Smooth muscle cell of trachea (primary cell): ENCODE measurements around the gene ZNF511. TPM values are rescaled to one million over a fixed set of nuclear protein-coding genes. Genes with fewer than 3 reads are reported as not detected.

Experiments
- total RNA-seq: library from RNA; depleted of rRNA; stranded (reverse); fragments of >200 nt; gene quantifications from 2 replicates; pipeline ENCODE4 v1.2.1, GENCODE V29; 2014

The ZNF511 gene, protein sequence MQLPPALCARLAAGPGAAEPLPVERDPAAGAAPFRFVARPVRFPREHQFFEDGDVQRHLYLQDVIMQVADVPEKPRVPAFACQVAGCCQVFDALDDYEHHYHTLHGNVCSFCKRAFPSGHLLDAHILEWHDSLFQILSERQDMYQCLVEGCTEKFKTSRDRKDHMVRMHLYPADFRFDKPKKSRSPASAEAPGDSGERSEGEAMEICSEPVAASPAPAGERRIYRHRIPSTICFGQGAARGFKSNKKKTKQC
- total RNA-seq: 23.7 and 29.3 TPM in 2 replicates

DNA sequence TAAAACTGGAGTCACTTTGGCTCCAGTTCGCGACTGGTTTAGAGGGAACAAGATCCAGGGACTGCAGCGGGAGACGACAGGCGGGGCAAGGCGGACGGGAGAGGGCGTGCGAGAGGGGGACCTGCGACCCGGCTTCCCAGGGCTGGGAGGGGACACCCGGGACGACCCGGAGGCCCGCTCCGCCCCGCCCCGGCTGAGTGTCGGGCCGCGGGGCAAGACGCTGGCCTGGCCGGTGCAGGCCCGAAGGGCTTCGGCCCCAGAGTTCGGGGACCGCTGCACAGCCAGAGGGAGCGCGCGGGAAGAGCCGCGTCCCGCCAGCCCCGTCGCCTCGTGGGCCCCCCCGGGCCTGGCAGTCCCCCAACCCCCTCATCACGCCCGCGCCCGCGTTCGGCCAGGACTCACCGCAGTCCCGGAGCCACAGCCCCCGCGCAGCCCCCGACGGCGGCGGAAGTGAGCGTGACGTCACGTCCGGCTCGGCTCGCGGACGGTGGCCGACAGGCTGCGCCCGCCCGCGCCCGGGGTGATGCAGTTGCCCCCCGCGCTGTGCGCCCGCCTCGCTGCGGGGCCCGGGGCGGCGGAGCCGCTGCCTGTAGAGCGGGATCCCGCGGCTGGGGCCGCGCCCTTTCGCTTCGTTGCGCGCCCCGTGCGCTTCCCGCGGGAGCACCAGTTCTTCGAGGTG is at the start of gene ZNF511, which contains the start of gene TUBGCP2:
ZNF511 (plus strand) TSS at position 494 of the 679 bp plus-strand sequence; CDS start at position 524, 30 bp downstream.
TUBGCP2 (minus strand) TSS at position 452 of the 679 bp plus-strand sequence. CDS start 5,931 bp downstream, outside the sequence.

DNA sequence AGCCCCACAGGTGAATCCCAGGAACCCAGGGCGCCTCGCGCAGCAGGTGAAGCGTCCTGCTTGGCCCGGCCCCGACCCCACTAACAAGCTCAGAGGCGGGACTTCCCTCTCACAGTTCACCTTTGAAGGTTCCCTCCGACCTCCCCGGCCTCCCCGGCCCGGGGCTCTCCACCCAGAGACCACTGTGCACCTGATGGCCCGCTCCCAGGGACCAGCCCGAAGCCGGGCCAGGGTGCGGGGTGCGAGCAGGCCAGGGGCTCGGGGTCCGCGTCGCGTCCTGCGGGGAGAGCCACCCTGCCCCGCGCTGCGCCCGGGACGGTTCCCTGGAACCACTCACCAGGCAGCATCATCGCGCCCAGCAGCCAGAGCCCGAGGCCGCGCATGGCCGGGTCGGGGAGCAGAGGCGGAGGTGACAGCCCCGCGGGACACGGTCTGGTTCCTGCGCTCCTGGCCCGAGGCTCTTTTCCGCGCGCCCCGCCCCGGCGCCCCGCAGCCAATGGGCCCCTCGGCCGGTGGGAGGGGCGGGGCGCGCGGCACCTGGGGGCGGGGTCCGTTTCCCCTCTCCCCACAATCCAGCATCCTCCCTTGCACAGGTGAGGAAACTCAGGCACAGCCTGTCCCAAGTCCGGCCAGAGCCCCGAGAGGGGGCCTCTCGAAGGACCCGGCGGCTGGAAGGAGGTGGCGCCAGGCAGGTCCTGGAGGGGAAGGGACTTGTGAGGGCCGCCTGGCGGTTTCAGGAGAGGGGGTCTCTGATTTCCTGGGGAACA is 32.1 kb upstream of the ZNF511 start, which contains the start of gene ADAM8:
ADAM8 (minus strand) TSS at position 434 of the 767 bp plus-strand sequence; CDS start at position 383, 51 bp downstream.

DNA sequence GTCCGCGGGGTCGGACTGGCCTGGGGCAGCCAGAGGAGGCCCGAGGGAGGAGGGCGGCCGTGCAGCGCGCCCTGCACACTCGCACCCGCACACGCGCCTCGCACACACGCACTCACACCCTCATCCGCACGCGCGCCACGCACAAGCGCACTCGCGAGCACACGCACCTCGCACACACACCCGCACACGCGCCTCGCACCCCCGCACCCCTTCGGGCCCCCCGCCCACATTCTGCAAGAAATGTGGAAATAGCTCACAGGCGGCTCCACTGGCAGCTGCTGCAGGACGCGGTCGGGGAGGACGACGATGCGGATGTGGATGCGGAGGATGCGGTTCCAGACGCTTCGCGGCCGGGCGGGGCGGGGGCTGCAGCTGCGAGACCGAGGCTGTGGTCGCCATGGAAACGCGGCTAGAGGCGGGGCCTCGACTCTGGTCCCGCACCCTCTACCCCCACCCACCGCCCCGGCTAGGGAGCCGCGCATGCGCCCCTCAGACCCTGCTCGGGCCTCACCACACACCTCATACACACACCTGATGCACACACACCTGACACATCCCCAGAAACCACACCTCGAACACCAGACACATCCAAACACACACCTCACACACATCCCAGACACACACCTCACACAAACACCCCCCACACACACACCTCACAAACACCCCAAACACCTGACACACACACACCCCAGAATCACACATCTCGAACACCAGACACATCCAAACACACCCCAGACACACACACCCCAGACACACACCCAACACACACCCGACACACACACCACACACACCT is 28.1 kb downstream of the ZNF511 start, which contains the start of gene CALY:
CALY (minus strand) TSS at position 320 of the 793 bp plus-strand sequence. CDS start 7,907 bp downstream, outside the sequence.

DNA sequence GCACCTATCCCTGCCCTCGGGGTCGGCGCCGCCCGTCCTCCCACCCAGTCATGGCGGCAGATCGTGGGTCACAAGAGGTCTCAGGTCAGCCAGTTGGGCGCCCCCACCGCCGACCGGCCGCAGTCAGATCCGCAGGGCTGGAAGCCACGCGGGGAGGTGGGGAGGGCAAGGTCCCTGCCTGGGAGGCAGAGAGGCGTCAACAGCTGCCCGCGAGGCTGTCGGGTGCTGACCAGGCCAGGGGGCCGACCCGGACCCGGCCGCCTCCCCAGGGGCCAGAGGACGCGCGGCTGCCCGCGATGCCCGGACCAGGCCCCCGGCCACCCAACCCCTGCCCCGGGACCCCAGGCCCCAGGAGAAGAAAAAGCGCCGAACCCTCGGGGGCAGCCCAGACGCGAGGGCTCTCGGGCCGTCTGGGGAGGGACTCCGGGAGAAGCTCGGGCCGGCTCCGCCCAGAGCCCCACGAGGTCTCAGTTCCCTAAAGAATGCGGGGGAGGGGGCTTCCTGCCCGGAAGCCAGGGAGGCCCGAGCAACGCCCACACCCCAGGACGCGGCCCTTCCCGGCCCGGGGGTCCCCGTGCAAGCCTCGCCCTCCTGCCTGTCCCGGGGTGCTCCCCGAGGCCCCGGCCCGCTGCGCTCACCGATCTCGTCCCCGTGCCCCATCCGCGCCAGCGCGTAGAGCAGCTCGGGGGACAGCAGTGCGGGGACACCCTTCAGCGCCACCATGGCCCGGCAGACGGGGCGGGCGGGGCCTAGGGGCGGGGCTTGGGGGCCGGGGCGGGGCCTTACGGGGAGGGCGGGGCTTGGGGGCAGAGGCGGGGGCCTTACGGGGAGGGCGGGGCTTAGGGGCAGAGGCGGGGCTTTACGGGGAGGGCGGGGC is 48.8 kb downstream of the ZNF511 start, which contains the start of gene FUOM:
FUOM (minus strand) TSS at position 735 of the 877 bp plus-strand sequence; CDS start at position 723, 12 bp downstream.

Other genes with a start within 250 kb of the ZNF511 start
- not detected in 2 replicates for gene ADGRA1, start 221.0 kb upstream of the ZNF511 start, total RNA-seq
- 0.73 and 2.3 TPM in 2 replicates for gene KNDC1, start 148.7 kb upstream of the ZNF511 start, total RNA-seq
- gene UTF1, start 78.7 kb upstream of the ZNF511 start, total RNA-seq: not detected in 2 replicates
- under 0.01 TPM in 1 of 2 replicates, not detected in the other for gene VENTX, start 71.1 kb upstream of the ZNF511 start, total RNA-seq
- gene ADAM8, start 32.0 kb upstream of the ZNF511 start, total RNA-seq: 1.2 and 2.9 TPM in 2 replicates
- 58.9 and 79.1 TPM in 2 replicates for gene TUBGCP2, start within 50 bp of the ZNF511 start, total RNA-seq
- gene CALY, start 28.0 kb downstream of the ZNF511 start, total RNA-seq: 0.33 TPM in 1 of 2 replicates, not detected in the other
- gene PRAP1, start 38.5 kb downstream of the ZNF511 start, total RNA-seq: not detected in 2 replicates
- gene FUOM, start 49.1 kb downstream of the ZNF511 start, total RNA-seq: 24.8 and 26.5 TPM in 2 replicates
- 94.0 and 109 TPM in 2 replicates for gene ECHS1, start 64.4 kb downstream of the ZNF511 start, total RNA-seq
- 9.6 and 12.1 TPM in 2 replicates for gene PAOX, start 70.3 kb downstream of the ZNF511 start, total RNA-seq
- 21.5 and 33.5 TPM in 2 replicates for gene MTG1, start 85.2 kb downstream of the ZNF511 start, total RNA-seq
- gene SPRN, start 115.7 kb downstream of the ZNF511 start, total RNA-seq: 0.87 and 3.1 TPM in 2 replicates
- 3.0 and 3.9 TPM in 2 replicates for gene SCART1, start 145.0 kb downstream of the ZNF511 start, total RNA-seq
- 0.33 and 0.44 TPM in 2 replicates for gene CYP2E1, start 218.4 kb downstream of the ZNF511 start, total RNA-seq